Measurements from ENCODE around the gene TPCN2. TPM values are rescaled to one million over a fixed set of nuclear protein-coding genes. Genes with fewer than 3 reads are reported as not detected.
"Not testable (repeated sequence)": the region's sequence is repeated elsewhere in the genome, so short reads cannot be mapped to it uniquely, and the experiment has no call there.

TPCN2 gene
- total and polyA plus RNA-seq, 4 donors, result 6.4 to 20.8 (median 12.1) TPM

GRCh38 chr11:69133251-69133650, 84.5 kb downstream of the TPCN2 start:
- no peak for DNase-seq (ENCODE audit: low spot score)
- peaks cover 0 to 3% (median 0%) of the 10 kb centered on the region in 4 donors for H3K9me3 ChIP-seq (ENCODE audit: control insufficient read depth in 4 of 4, low read length in 3 of 4)
- H3K36me3 ChIP-seq (ENCODE audit: control insufficient read depth in 4 of 4, insufficient read depth in 3 of 4, low read depth in 1 of 4, low read length in 3 of 4), result no peaks in the 10 kb centered on the region
- no peak overlapping the region for H3K27ac ChIP-seq (ENCODE audit: low read depth in 1 of 2, low read length in 2 of 2)
- H3K4me3 ChIP-seq (ENCODE audit: low read depth in 1 of 3, low read length in 3 of 3), result no peak overlapping the region
- H3K4me1 ChIP-seq (ENCODE audit: control insufficient read depth in 4 of 4, insufficient read depth in 4 of 4, low read length in 3 of 4), result peaks cover 0 to 8% (median 2%) of the 10 kb centered on the region in 4 donors
- 97% methylated on average over 4 of the region's 4 CpGs for WGBS
- no peak for TF ChIP-seq HNF4A (conservative IDR thresholded peaks at IDR 0.05)
- no peak for TF ChIP-seq RXRA (IDR thresholded peaks at IDR 0.05)
- no peak for TF ChIP-seq ATF3 (IDR thresholded peaks at IDR 0.05)
- TF ChIP-seq FOXA1 (IDR thresholded peaks at IDR 0.05), result no peak
- TF ChIP-seq RAD21 (IDR thresholded peaks at IDR 0.05), result no peak
- TF ChIP-seq SP1 (IDR thresholded peaks at IDR 0.05), result no peak
- no peak for TF ChIP-seq NR2F2 (IDR thresholded peaks at IDR 0.05)
- TF ChIP-seq JUND (IDR thresholded peaks at IDR 0.05), result no peak
- no peak for TF ChIP-seq GABPA (IDR thresholded peaks at IDR 0.05 in 1 of 2, conservative IDR thresholded peaks at IDR 0.05 in 1 of 2)
- TF ChIP-seq HNF4G (IDR thresholded peaks at IDR 0.05), result no peak
- TF ChIP-seq CTCF (IDR thresholded peaks at IDR 0.05; ENCODE audit: low read depth, low read length, missing input control), result no peak
- TF ChIP-seq MAX (IDR thresholded peaks at IDR 0.05), result no peak
- no peak for TF ChIP-seq TAF1 (conservative IDR thresholded peaks at IDR 0.05)
- TF ChIP-seq YY1 (IDR thresholded peaks at IDR 0.05), result no peak
- TF ChIP-seq REST (IDR thresholded peaks at IDR 0.05), result no peak
- TF ChIP-seq EGR1 (IDR thresholded peaks at IDR 0.05; ENCODE audit: low read depth in 2 of 2), result no peak
- no peak for TF ChIP-seq FOXA2 (IDR thresholded peaks at IDR 0.05)
- TF ChIP-seq ZBTB33 (IDR thresholded peaks at IDR 0.05), result no peak
- H3K27me3 ChIP-seq (ENCODE audit: control insufficient read depth in 4 of 4, insufficient read depth in 4 of 4, low read length in 3 of 4), result no peaks in the 10 kb centered on the region
- no peak overlapping the region for H3K9ac ChIP-seq (ENCODE audit: low read depth in 1 of 2, low read length in 2 of 2)

- WGBS, result 89% methylated on average over 2 of the region's 2 CpGs
These were observed 85.5 kb downstream of the TPCN2 start for GRCh38 chr11:69134182-69134581.

More at GRCh38 chr11:69134182-69134581, 85.5 kb downstream of the TPCN2 start:
- H3K4me3 ChIP-seq (ENCODE audit: low read depth in 1 of 3, low read length in 3 of 3); H3K4me1 ChIP-seq (ENCODE audit: control insufficient read depth in 4 of 4, insufficient read depth in 4 of 4, low read length in 3 of 4); H3K27me3 ChIP-seq (ENCODE audit: control insufficient read depth in 4 of 4, insufficient read depth in 4 of 4, low read length in 3 of 4); H3K27ac ChIP-seq (ENCODE audit: low read depth in 1 of 2, low read length in 2 of 2); DNase-seq (ENCODE audit: low spot score); H3K9ac ChIP-seq (ENCODE audit: low read depth in 1 of 2, low read length in 2 of 2); H3K36me3 ChIP-seq (ENCODE audit: control insufficient read depth in 4 of 4, insufficient read depth in 3 of 4, low read depth in 1 of 4, low read length in 3 of 4); H3K9me3 ChIP-seq (ENCODE audit: control insufficient read depth in 4 of 4, low read length in 3 of 4): not testable (repeated sequence)
